Stimulated activated CD4-positive, alpha-beta T cell treated with anti-CD3 and anti-CD28 coated beads, Interleukin-4, amount 100 ng/mL, for 1 hour (primary cell): ENCODE data around the gene RREB1.
"Not testable (repeated sequence)": the region's sequence is repeated elsewhere in the genome, so short reads cannot be mapped to it uniquely, and the experiment has no call there.

Source experiments
- DNase-seq: peaks from one replicate; pipeline ENCODE4 v3.0.0-alpha.2; 2020

The RREB1 gene

DNA sequence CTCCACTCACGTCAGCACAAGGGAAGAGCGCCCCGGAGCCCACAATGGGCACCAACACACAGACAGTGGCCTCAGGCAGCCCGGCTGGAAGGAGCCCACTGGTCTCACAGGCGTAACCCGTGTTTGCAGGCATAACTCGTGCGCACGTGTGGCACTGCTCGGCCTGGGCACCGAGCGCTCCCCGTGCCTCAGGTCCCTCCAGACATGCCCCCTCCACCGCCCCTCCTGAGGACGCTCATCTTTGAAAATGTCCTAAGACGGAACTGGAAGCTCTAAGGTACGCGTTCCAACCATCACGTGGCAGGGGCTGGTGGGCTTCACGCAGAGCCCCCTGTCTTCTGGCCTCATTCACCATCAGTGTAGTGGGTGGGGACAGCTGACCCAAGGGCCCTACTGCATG lies 160.6 kb downstream of the RREB1 start:
- no peak for DNase-seq

DNA sequence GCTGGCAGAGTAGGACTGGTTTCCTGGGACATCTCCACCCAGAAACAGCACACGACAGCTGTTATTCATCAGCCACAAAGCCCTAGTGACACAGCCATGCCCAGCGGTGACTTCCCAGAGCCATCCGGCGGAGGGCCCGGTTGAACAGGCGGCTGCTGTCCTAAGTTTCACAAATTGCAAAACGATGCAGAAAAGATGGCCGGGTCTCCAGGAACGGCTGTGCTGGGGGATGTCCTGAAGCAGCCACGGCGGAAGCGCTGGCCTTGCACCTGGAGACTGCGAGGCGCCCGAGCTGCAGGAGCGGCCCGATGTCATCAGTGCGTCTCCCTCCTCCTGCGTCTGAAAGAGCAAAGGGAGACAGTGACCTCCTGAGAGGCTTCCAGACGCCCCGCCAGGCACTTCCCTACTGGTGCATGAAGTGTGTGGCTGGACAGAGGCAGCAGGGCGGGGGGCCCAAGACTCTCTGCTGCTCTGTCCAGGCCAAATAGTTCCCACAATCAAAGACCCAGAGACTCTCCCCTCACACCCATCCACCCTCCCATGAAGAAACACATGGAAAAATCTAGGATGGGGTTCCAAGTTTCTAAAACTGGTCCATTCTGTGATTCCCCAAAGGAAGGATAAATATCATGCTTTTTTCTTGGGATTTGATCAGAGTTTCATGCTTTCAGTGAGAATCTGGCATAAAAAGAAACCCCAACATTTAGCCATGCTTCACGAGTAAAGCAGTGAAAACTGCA lies 161.2 kb downstream of the RREB1 start:
- DNase-seq, result no peak

DNA sequence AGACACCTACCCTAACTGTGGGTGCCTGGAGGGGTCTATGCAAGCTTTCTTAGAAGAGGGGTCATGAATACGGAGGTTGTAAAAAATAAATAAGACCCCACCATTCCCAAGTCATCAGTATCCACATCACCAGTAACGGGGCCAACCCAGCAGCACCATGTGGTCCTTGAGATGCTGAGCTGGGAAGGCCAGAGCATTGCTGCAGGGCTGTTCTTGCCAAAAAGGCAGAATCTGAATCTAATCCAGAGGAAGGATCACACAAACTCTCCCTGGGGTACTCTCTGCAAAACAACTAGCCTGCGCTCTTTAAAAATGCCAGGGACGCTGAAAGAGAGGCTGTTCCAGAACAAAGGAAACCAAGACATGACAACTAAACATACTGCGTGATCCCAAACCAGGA lies 162.1 kb downstream of the RREB1 start:
- no peak for DNase-seq

- no peak for DNase-seq
These were observed 162.8 kb downstream of the RREB1 start for GRCh38 chr6:7270320-7271204.

- DNase-seq, result no peak
These were observed 163.4 kb downstream of the RREB1 start for GRCh38 chr6:7271205-7271534.

DNA sequence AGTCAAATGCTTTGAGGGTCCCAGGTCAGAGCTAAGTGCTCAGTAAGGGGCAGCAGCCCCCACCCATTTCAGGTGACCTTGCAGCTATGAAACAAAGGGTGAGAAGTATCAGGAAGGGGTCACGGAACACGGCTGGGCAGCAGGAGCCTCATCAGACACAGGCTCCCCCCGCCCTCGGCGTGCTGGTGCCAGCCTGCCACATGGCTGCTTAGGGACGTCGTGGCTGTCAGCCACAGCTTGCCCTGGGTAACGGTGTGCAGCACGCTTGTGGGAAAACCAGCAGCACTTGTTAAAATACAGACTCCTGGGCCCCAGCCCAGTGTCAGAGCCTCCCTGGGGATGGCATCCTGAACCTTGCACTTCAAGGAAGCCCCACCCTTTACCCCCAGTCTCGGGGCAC lies 165.9 kb downstream of the RREB1 start:
- no peak for DNase-seq

GRCh38 chr6:7274525-7274924 lies 166.8 kb downstream of the RREB1 start:
- not testable (repeated sequence) for DNase-seq

DNA sequence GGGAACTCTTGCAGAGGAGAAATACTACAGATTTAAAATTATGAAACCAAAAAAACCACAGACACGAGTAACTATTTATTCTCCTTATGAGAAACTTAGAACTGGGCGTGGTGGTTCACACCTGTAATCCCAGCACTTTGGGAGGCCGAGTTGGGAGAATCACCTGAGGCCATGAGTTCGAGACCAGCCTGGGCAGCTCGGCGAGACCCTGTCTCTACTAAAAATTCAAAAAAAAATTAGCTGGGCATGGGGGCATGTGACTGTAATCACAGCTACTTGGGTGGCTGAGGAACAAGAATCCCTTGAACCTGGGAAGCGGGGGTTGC lies 168.4 kb downstream of the RREB1 start:
- no peak for DNase-seq

DNA sequence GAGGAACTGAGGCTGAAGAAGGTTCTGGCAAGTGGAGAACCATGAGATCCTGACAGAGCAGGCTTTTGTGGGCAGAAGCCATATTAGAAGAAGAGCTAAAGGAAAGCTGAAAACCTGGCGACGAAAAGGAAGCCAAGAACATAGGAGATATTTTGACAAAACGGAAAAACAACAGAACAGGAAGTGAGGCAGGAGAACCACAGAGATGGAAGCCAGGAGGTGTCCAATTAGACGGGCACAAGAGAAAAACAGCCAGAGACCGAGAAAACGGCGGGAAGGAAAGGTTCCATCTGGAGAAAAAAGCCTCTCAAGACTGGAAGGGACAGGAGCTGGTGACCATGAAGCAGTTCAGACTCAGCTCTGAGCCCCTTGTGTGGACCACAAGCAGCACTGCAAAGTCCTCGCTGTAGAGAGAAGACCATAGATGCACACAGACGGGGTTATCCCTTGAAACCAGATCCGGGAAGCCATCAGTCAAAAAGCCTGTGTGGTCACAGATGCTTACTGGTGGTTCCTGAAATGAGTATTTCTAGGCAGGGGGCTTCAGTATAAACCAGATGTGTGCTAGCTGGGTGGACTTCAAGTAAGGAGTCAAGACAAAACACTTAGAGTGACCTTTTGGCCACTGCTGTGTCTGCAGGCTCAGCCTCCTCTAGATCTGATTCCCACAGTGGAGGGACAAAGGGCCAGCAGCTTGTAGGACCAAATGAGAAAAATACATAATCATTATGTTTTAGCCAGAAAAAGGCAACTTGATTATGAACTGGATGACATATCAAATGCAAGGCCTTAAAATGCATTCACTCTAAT lies 174.5 kb downstream of the RREB1 start:
- no peak for DNase-seq

GRCh38 chr6:7283676-7284075 lies 175.9 kb downstream of the RREB1 start:
- DNase-seq, result no peak

GRCh38 chr6:7285416-7285815 lies 177.7 kb downstream of the RREB1 start:
- no peak for DNase-seq

DNA sequence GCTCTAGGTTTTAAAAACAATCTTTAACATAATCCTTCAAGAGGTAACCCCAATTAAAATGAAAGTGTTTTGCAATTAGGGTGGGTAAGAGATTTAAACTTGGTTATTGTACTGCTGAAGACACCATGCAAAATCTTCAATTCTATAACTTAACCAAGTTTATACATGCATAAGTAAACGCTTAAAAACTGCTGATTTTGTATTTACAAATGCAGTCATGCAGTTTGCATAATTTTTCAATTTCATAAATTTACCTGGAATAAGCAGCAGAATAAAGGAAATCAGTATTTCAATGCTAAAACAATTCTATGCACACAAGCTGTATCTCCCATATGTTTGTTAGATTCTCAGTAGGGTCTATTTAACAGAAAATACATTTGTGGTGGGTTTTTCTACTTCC lies 182.3 kb downstream of the RREB1 start:
- no peak for DNase-seq

GRCh38 chr6:7292596-7293255 lies 185.0 kb downstream of the RREB1 start:
- no peak for DNase-seq

DNA sequence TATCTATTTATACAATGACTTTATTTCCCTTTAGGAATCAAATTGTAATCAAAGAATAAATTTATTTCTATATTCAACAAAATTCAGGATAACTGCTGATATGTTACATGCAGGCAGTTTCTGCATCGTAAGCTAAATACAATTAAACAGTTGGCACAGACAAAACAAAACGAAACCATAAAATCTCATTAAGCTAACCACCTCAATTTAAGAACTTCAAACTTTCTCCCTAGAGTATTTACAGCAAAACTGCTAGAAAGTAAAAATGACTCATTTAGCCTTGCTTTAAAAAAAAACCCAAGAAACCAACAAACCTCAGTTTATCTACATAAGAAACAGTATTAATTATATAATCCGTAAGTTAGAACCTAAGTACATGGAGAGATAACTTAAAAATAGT lies 188.2 kb downstream of the RREB1 start:
- no peak for DNase-seq

GRCh38 chr6:7296602-7297001 lies 188.8 kb downstream of the RREB1 start:
- DNase-seq, result no peak

DNA sequence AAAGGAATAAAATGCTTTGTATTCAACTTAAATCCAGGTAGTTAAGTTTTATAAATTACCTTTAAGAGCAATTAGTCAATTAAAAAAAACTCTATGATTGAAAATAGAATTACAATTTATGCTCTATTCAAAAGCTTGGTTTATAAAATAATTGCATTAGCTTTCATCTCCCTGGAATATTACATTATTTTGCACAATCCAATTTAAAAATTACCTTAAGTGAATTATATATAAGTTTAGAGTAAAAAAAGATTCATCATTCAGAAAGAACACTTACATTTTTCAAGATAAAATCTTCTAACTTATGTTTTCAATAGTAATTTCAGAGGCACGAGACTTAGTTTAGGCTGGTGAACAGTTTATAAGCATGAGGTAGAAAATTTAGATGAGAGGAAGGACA lies 190.4 kb downstream of the RREB1 start:
- DNase-seq, result no peak

GRCh38 chr6:7300926-7301325 lies 193.2 kb downstream of the RREB1 start:
- DNase-seq, result no peak
